ENCODE data around the gene ASGR1. TPM values are rescaled to one million over a fixed set of nuclear protein-coding genes. Genes with fewer than 3 reads are reported as not detected.
A peak's percentile ranks its signal among the peaks of the same experiment; 100 is the strongest.

ASGR1 gene
- total RNA-seq, 2 donors from 2014 or later: 6.8 to 14.2 TPM

DNA sequence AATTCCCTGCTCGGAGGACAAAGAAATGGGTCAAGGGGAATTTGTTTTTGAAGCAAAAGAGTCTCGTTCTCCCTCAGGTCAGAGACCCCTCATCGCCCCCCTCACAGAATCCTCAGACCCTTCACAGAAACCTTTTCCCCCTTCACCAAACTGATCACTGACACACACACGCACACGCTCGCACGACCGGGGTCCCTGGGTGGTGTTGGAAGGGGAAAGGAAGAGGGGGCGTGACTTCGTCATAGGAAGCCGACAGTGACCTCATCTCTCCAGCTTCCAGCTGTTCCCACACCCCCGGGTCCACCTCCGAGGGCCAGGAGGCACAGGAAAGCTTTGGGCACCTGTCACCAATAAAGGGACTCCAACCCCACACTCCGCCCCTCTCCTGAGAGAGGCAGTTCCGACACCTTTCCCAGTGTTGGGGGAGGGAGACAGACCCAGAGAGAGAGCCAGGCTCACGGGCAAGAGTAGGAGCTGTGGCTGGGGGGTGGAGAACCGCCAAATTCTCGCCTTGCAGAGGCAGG is 1.2 kb downstream of the ASGR1 start:
- Mint-ChIP-seq H3K27me3 (ENCODE audit: insufficient read depth) (peaks cover 13% of the 10 kb centered on the region), H3K9me3 (no peaks in the 10 kb centered on the region), H3K36me3 (ENCODE audit: low read depth) (no peaks in the 10 kb centered on the region), H3K4me1 (peaks cover 9% of the 10 kb centered on the region), H3K4me3 (no peak overlapping the region), H3K27ac (peak overlapping the region; percentile 93)
- Histone ChIP-seq H3K27ac (ENCODE audit: low read depth, low read length) (peak overlapping the region; percentile 56), H3K4me3 (ENCODE audit: low read length) (peak overlapping the region; percentile 87), H3K4me1 (ENCODE audit: control insufficient read depth, insufficient read depth, low read length) (no peaks in the 10 kb centered on the region), H3K9me3 (ENCODE audit: control insufficient read depth, low read length) (no peaks in the 10 kb centered on the region), H3K27me3 (ENCODE audit: control insufficient read depth, insufficient read depth, low read length, poor library complexity, severe bottlenecking) (peaks cover 11% of the 10 kb centered on the region), H3K9ac (ENCODE audit: extremely low read depth, low read length, poor library complexity, severe bottlenecking) (peak overlapping the region; percentile 53), H3K36me3 (ENCODE audit: control insufficient read depth, insufficient read depth, low read length) (no peaks in the 10 kb centered on the region)
- 7 to 14% methylated on average over 3 to 9 of the region's 18 CpGs for WGBS, 2 experiments (ENCODE audit: insufficient coverage in 1 of 2, insufficient read length in 1 of 2)
- DNase-seq: peak; percentile 87
- TF ChIP-seq, protein P1, sequence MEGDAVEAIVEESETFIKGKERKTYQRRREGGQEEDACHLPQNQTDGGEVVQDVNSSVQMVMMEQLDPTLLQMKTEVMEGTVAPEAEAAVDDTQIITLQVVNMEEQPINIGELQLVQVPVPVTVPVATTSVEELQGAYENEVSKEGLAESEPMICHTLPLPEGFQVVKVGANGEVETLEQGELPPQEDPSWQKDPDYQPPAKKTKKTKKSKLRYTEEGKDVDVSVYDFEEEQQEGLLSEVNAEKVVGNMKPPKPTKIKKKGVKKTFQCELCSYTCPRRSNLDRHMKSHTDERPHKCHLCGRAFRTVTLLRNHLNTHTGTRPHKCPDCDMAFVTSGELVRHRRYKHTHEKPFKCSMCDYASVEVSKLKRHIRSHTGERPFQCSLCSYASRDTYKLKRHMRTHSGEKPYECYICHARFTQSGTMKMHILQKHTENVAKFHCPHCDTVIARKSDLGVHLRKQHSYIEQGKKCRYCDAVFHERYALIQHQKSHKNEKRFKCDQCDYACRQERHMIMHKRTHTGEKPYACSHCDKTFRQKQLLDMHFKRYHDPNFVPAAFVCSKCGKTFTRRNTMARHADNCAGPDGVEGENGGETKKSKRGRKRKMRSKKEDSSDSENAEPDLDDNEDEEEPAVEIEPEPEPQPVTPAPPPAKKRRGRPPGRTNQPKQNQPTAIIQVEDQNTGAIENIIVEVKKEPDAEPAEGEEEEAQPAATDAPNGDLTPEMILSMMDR (conservative IDR thresholded peaks at IDR 0.05): no peak

DNA sequence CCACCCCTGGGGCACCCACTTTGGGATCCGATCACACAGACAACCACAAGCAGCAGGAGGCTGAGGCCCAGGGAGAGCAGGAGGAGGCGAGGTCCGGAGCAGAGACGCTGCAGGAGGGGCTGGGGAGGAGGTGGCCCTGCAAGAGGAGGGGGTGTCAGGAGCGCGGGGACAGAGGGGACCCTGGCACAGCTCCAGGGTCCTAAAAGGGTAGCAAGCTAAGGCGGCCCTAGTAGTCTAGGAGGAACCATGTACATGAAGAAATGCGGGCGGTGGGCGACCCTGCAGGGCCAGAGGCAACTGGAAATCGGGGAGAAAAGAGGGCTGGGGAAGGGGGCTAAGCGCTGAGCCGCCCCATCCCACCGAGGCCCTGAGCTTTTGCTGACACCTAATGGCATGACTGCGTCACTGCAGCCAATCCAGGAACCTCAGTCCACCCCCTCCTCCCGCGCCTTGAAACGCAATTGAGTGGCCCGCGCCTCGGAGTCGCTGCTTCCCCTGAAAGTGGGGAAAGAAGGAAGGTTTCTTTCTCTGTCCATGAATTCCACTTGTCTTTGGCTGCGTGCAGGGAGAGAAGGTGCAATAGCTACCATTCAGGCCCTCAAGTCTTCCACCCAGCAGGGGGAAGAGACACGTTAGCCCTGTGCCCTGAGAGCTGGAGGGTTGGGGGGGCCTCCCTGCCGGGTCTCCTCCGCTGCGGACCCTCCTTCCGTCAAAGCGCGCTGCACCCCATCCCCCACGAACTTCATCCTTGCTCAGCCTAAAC is 1.8 kb downstream of the ASGR1 start:
- Histone ChIP-seq H3K9ac (ENCODE audit: extremely low read depth, low read length, poor library complexity, severe bottlenecking) (peak overlapping the region; percentile 53), H3K4me3 (ENCODE audit: low read length) (peak overlapping the region; percentile 87), H3K36me3 (ENCODE audit: control insufficient read depth, insufficient read depth, low read length) (no peaks in the 10 kb centered on the region), H3K4me1 (ENCODE audit: control insufficient read depth, insufficient read depth, low read length) (no peaks in the 10 kb centered on the region), H3K27ac (ENCODE audit: low read depth, low read length) (peak overlapping the region; percentile 56), H3K9me3 (ENCODE audit: control insufficient read depth, low read length) (no peaks in the 10 kb centered on the region), H3K27me3 (ENCODE audit: control insufficient read depth, insufficient read depth, low read length, poor library complexity, severe bottlenecking) (peaks cover 11% of the 10 kb centered on the region)
- no peaks in the 10 kb centered on the region for H3K36me3 Mint-ChIP-seq (ENCODE audit: low read depth)
- 0 to 1% methylated on average over 14 to 31 of the region's 31 CpGs for WGBS, 2 experiments (ENCODE audit: insufficient coverage in 1 of 2, insufficient read length in 1 of 2)
- peaks cover 16% of the 10 kb centered on the region for H3K27me3 Mint-ChIP-seq (ENCODE audit: insufficient read depth)
- TF ChIP-seq, protein P1 (conservative IDR thresholded peaks at IDR 0.05): peak; percentile 95
- H3K4me1 Mint-ChIP-seq: peaks cover 9% of the 10 kb centered on the region
- peak overlapping the region; percentile 93 for H3K27ac Mint-ChIP-seq
- peak; percentile 97 for DNase-seq
- H3K9me3 Mint-ChIP-seq: peaks cover 2% of the 10 kb centered on the region
- H3K4me3 Mint-ChIP-seq: no peak overlapping the region

DNA sequence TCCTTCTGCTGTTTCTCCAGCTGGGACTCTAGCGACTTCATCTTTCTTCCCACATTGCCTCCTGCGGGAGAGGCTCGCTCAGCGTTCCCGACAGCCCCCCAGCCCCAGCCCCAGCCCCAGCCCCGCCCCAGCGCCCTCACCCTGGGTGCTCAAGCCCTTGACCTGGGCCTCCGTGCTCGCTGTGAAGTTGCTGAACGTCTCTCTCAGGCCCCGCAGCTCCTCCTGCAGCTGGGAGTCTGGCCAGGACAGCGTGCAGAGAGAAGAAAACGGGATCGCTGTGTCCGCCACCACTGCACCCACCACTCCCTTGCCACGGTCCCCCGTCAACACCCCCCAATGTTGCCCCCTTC is 2.4 kb downstream of the ASGR1 start:
- no peak overlapping the region for H3K27ac Mint-ChIP-seq
- H3K27ac ChIP-seq (ENCODE audit: low read depth, low read length): no peak overlapping the region
- H3K4me3 ChIP-seq (ENCODE audit: low read length): peak overlapping the region; percentile 87

More for the DNA sequence above, 2.4 kb downstream of the ASGR1 start:
- DNase-seq: no peak
- TF ChIP-seq, protein P1 (conservative IDR thresholded peaks at IDR 0.05): no peak
- H3K9me3 Mint-ChIP-seq: peaks cover 2% of the 10 kb centered on the region
- 0 to 6% methylated on average over 2 to 17 of the region's 17 CpGs for whole genome bisulfite sequencing, 2 experiments (ENCODE audit: insufficient coverage in 1 of 2, insufficient read length in 1 of 2)
- H3K9ac ChIP-seq (ENCODE audit: extremely low read depth, low read length, poor library complexity, severe bottlenecking): no peak overlapping the region
- H3K36me3 Mint-ChIP-seq (ENCODE audit: low read depth): no peaks in the 10 kb centered on the region
- H3K4me1 ChIP-seq (ENCODE audit: control insufficient read depth, insufficient read depth, low read length): no peaks in the 10 kb centered on the region
- no peaks in the 10 kb centered on the region for H3K9me3 ChIP-seq (ENCODE audit: control insufficient read depth, low read length)
- H3K4me3 Mint-ChIP-seq: no peak overlapping the region
- H3K27me3 ChIP-seq (ENCODE audit: control insufficient read depth, insufficient read depth, low read length, poor library complexity, severe bottlenecking): peaks cover 11% of the 10 kb centered on the region
- no peaks in the 10 kb centered on the region for H3K36me3 ChIP-seq (ENCODE audit: control insufficient read depth, insufficient read depth, low read length)
- peaks cover 16% of the 10 kb centered on the region for H3K27me3 Mint-ChIP-seq (ENCODE audit: insufficient read depth)
- peaks cover 9% of the 10 kb centered on the region for H3K4me1 Mint-ChIP-seq

All from endodermal cell (in vitro differentiated cells).